HG03060 (cell line): ENCODE measurements around the gene BAIAP2L1.

Experiments
- ATAC-seq: cut with Tn5 transposase; IDR thresholded peaks from one replicate; pipeline ENCODE4 v1.9.1; 2021; ENCODE audit warnings: low read depth, moderate number of reproducible peaks; ENCODE audit not compliant: unreplicated experiment

Gene BAIAP2L1

GRCh38 chr7:98244871-98245270 is 156.0 kb downstream of the BAIAP2L1 start:
- ATAC-seq: no peak

GRCh38 chr7:98242934-98243333 is 158.0 kb downstream of the BAIAP2L1 start:
- ATAC-seq: no peak

GRCh38 chr7:98242342-98242741 is 158.5 kb downstream of the BAIAP2L1 start:
- no peak for ATAC-seq

- ATAC-seq: no peak
These were observed 159.1 kb downstream of the BAIAP2L1 start for GRCh38 chr7:98241674-98242241.
